COLO829 (cell line): ENCODE measurements around the gene FRAS1.
"Not testable (repeated sequence)": the region's sequence is repeated elsewhere in the genome, so short reads cannot be mapped to it uniquely, and the experiment has no call there.

Experiments used
- DNase-seq: peaks from one replicate; pipeline ENCODE4 v3.0.0; 2012; ENCODE audit warnings: low spot score

The FRAS1 gene

GRCh38 chr4:78217557-78217956 lies 160.4 kb downstream of the FRAS1 start:
- no peak for DNase-seq

GRCh38 chr4:78218260-78218659 lies 161.1 kb downstream of the FRAS1 start:
- no peak for DNase-seq

GRCh38 chr4:78219825-78220224 lies 162.7 kb downstream of the FRAS1 start:
- DNase-seq = no peak

GRCh38 chr4:78220283-78220682 lies 163.2 kb downstream of the FRAS1 start:
- DNase-seq = no peak

GRCh38 chr4:78222575-78223186 lies 165.6 kb downstream of the FRAS1 start:
- no peak for DNase-seq

- DNase-seq = no peak
Measured at GRCh38 chr4:78225236-78225635, 168.1 kb downstream of the FRAS1 start.

GRCh38 chr4:78226279-78226678 lies 169.2 kb downstream of the FRAS1 start:
- no peak for DNase-seq

GRCh38 chr4:78227411-78228057 lies 170.4 kb downstream of the FRAS1 start:
- DNase-seq = no peak

GRCh38 chr4:78235800-78236199 lies 178.7 kb downstream of the FRAS1 start:
- no peak for DNase-seq

- no peak for DNase-seq
Measured at GRCh38 chr4:78237360-78237759, 180.2 kb downstream of the FRAS1 start.

- DNase-seq = no peak
Measured at GRCh38 chr4:78242071-78242470, 184.9 kb downstream of the FRAS1 start.

- no peak for DNase-seq
Measured at GRCh38 chr4:78244705-78245485, 187.8 kb downstream of the FRAS1 start.

- DNase-seq = no peak
Measured at GRCh38 chr4:78247536-78248285, 190.6 kb downstream of the FRAS1 start.

GRCh38 chr4:78250500-78250899 lies 193.4 kb downstream of the FRAS1 start:
- DNase-seq = no peak

GRCh38 chr4:78252773-78253172 lies 195.7 kb downstream of the FRAS1 start:
- not testable (repeated sequence) for DNase-seq

GRCh38 chr4:78254893-78255292 lies 197.8 kb downstream of the FRAS1 start:
- DNase-seq = no peak

- DNase-seq = no peak
Measured at GRCh38 chr4:78265006-78265405, 207.9 kb downstream of the FRAS1 start.

- peak; percentile 93 for DNase-seq
Measured at GRCh38 chr4:78267790-78268189, 210.7 kb downstream of the FRAS1 start.

GRCh38 chr4:78268597-78268996 lies 211.5 kb downstream of the FRAS1 start:
- DNase-seq = peak; percentile 11

- DNase-seq = not testable (repeated sequence)
Measured at GRCh38 chr4:78275450-78275849, 218.3 kb downstream of the FRAS1 start.

- no peak for DNase-seq
Measured at GRCh38 chr4:78286281-78286680, 229.2 kb downstream of the FRAS1 start.

GRCh38 chr4:78288327-78288726 lies 231.2 kb downstream of the FRAS1 start:
- no peak for DNase-seq
